NCI-H1092 (cell line): ENCODE data around the gene TAF11L14.
"Not testable (repeated sequence)": the region's sequence is repeated elsewhere in the genome, so short reads cannot be mapped to it uniquely, and the experiment has no call there.

Experiments
- DNase-seq: peaks from one replicate; lab custom pipeline; 2025; lab: John Stamatoyannopoulos, UW

Gene TAF11L14

GRCh38 chr5:17634160-17634559, at the start of gene TAF11L14:
TAF11L14 (plus strand) TSS chr5:17634460.
- no peak for DNase-seq

- DNase-seq = not testable (repeated sequence)
These were observed 48.6 kb upstream of the TAF11L14 start, which contains the start of gene TAF11L7 for GRCh38 chr5:17585658-17586057. TAF11L7 (minus strand) TSS chr5:17585758.

- DNase-seq = not testable (repeated sequence)
These were observed 43.4 kb upstream of the TAF11L14 start, which contains the start of gene TAF11L8 for GRCh38 chr5:17590860-17591259. TAF11L8 (minus strand) TSS chr5:17590960.

- DNase-seq = not testable (repeated sequence)
These were observed 40.0 kb upstream of the TAF11L14 start, which contains the start of gene TAF11L9 for GRCh38 chr5:17594255-17594654. TAF11L9 (minus strand) TSS chr5:17594394.

GRCh38 chr5:17597728-17598127, 36.5 kb upstream of the TAF11L14 start, which contains the start of gene TAF11L10:
TAF11L10 (minus strand) TSS chr5:17597828.
- not testable (repeated sequence) for DNase-seq

- DNase-seq = not testable (repeated sequence)
These were observed 30.4 kb upstream of the TAF11L14 start, which contains the start of gene TAF11L11 for GRCh38 chr5:17603880-17604279. TAF11L11 (plus strand) TSS chr5:17604183.

- no peak for DNase-seq
These were observed 29.3 kb upstream of the TAF11L14 start for GRCh38 chr5:17604951-17605350.

- not testable (repeated sequence) for DNase-seq
These were observed 26.8 kb upstream of the TAF11L14 start for GRCh38 chr5:17607461-17607860.

GRCh38 chr5:17610092-17610491, 24.2 kb upstream of the TAF11L14 start, which contains the start of gene TAF11L12:
TAF11L12 (plus strand) TSS chr5:17610392.
- not testable (repeated sequence) for DNase-seq

GRCh38 chr5:17614872-17615605, 19.2 kb upstream of the TAF11L14 start:
- DNase-seq = no peak

- no peak for DNase-seq
These were observed 14.9 kb upstream of the TAF11L14 start for GRCh38 chr5:17619354-17619753.

GRCh38 chr5:17620627-17621026, 13.6 kb upstream of the TAF11L14 start:
- DNase-seq = no peak

GRCh38 chr5:17625686-17626085, 8.6 kb upstream of the TAF11L14 start:
- no peak for DNase-seq

GRCh38 chr5:17631788-17632187, 2.5 kb upstream of the TAF11L14 start, which contains the start of gene TAF11L13:
TAF11L13 (plus strand) TSS chr5:17632088.
- DNase-seq = not testable (repeated sequence)

GRCh38 chr5:17649232-17649631, 15.0 kb downstream of the TAF11L14 start:
- DNase-seq = not testable (repeated sequence)

GRCh38 chr5:17655201-17655759, 21.0 kb downstream of the TAF11L14 start:
- not testable (repeated sequence) for DNase-seq

- no peak for DNase-seq
These were observed 21.7 kb downstream of the TAF11L14 start for GRCh38 chr5:17655921-17656320.

- DNase-seq = no peak
These were observed 28.9 kb downstream of the TAF11L14 start for GRCh38 chr5:17663182-17663581.

- no peak for DNase-seq
These were observed 31.6 kb downstream of the TAF11L14 start for GRCh38 chr5:17665836-17666235.

- no peak for DNase-seq
These were observed 32.5 kb downstream of the TAF11L14 start for GRCh38 chr5:17666726-17667235.

- no peak for DNase-seq
These were observed 36.1 kb downstream of the TAF11L14 start for GRCh38 chr5:17670353-17670752.

GRCh38 chr5:17678751-17679324, 44.6 kb downstream of the TAF11L14 start:
- no peak for DNase-seq
